HEK293T (cell line): Measurements from ENCODE around the gene HSP90AB1.

Source experiments
- BHLHE40 ChIP-seq: fragments of 450-650 bp; IDR thresholded peaks from 2 replicates; pipeline ENCODE4 v1.6.1; 2016; ENCODE audit warnings: mild to moderate bottlenecking, moderate library complexity, borderline replicate concordance
- TARDBP ChIP-seq: fragments of 450-650 bp; IDR thresholded peaks from 2 replicates; pipeline ENCODE4 v1.6.1; 2016

GRCh38 chr6:44291841-44292240, 44.9 kb downstream of the HSP90AB1 start:
- TF ChIP-seq BHLHE40 (no peak), TARDBP (no peak)
